Amniotic epithelial cell (primary cell): ENCODE results near the gene ABCG1.

Experiments used
- DNase-seq: peaks from one replicate; pipeline ENCODE4 v3.0.0-alpha.2; 2010; ENCODE audit warnings: low read depth

The ABCG1 gene

GRCh38 chr21:42214081-42214750 lies 4.7 kb upstream of the ABCG1 start:
- no peak for DNase-seq

- DNase-seq, result no peak
Observed at GRCh38 chr21:42214921-42215320, 4.0 kb upstream of the ABCG1 start.

GRCh38 chr21:42215942-42216725 lies 2.8 kb upstream of the ABCG1 start:
- DNase-seq, result no peak

GRCh38 chr21:42216726-42217572 lies 2.0 kb upstream of the ABCG1 start:
- no peak for DNase-seq

- no peak for DNase-seq
Observed at GRCh38 chr21:42219606-42220137, 732 bp downstream of the ABCG1 start.

- peak; percentile 83 for DNase-seq
Observed at GRCh38 chr21:42220138-42220701, 1.3 kb downstream of the ABCG1 start.

GRCh38 chr21:42221581-42222345 lies 2.8 kb downstream of the ABCG1 start:
- peak; percentile 84 for DNase-seq

- DNase-seq, result no peak
Observed at GRCh38 chr21:42222386-42222785, 3.4 kb downstream of the ABCG1 start.

- no peak for DNase-seq
Observed at GRCh38 chr21:42222821-42223390, 4.0 kb downstream of the ABCG1 start.

GRCh38 chr21:42223826-42224575 lies 5.1 kb downstream of the ABCG1 start:
- no peak for DNase-seq

GRCh38 chr21:42225042-42225441 lies 6.1 kb downstream of the ABCG1 start:
- no peak for DNase-seq

- no peak for DNase-seq
Observed at GRCh38 chr21:42225571-42226155, 6.7 kb downstream of the ABCG1 start.

GRCh38 chr21:42226626-42227025 lies 7.7 kb downstream of the ABCG1 start:
- no peak for DNase-seq

GRCh38 chr21:42227909-42228708 lies 9.2 kb downstream of the ABCG1 start:
- DNase-seq, result peak; percentile 92

GRCh38 chr21:42228709-42229220 lies 9.8 kb downstream of the ABCG1 start:
- no peak for DNase-seq

- no peak for DNase-seq
Observed at GRCh38 chr21:42229676-42230075, 10.7 kb downstream of the ABCG1 start.

- no peak for DNase-seq
Observed at GRCh38 chr21:42230178-42230577, 11.2 kb downstream of the ABCG1 start.

- no peak for DNase-seq
Observed at GRCh38 chr21:42230636-42231035, 11.7 kb downstream of the ABCG1 start.

GRCh38 chr21:42231756-42232155 lies 12.8 kb downstream of the ABCG1 start:
- no peak for DNase-seq
